Stimulated activated CD8-positive, alpha-beta memory T cell treated with anti-CD3 and anti-CD28 coated beads, Interleukin-15, amount 100 ng/mL, for 1 hour (primary cell): ENCODE results near the gene ACSL6.

ENCODE experiments used
- DNase-seq: peaks from one replicate; pipeline ENCODE4 v3.0.0-alpha.2; 2020; ENCODE audit warnings: low read depth

ACSL6 gene, protein sequence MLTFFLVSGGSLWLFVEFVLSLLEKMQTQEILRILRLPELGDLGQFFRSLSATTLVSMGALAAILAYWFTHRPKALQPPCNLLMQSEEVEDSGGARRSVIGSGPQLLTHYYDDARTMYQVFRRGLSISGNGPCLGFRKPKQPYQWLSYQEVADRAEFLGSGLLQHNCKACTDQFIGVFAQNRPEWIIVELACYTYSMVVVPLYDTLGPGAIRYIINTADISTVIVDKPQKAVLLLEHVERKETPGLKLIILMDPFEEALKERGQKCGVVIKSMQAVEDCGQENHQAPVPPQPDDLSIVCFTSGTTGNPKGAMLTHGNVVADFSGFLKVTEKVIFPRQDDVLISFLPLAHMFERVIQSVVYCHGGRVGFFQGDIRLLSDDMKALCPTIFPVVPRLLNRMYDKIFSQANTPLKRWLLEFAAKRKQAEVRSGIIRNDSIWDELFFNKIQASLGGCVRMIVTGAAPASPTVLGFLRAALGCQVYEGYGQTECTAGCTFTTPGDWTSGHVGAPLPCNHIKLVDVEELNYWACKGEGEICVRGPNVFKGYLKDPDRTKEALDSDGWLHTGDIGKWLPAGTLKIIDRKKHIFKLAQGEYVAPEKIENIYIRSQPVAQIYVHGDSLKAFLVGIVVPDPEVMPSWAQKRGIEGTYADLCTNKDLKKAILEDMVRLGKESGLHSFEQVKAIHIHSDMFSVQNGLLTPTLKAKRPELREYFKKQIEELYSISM

DNA sequence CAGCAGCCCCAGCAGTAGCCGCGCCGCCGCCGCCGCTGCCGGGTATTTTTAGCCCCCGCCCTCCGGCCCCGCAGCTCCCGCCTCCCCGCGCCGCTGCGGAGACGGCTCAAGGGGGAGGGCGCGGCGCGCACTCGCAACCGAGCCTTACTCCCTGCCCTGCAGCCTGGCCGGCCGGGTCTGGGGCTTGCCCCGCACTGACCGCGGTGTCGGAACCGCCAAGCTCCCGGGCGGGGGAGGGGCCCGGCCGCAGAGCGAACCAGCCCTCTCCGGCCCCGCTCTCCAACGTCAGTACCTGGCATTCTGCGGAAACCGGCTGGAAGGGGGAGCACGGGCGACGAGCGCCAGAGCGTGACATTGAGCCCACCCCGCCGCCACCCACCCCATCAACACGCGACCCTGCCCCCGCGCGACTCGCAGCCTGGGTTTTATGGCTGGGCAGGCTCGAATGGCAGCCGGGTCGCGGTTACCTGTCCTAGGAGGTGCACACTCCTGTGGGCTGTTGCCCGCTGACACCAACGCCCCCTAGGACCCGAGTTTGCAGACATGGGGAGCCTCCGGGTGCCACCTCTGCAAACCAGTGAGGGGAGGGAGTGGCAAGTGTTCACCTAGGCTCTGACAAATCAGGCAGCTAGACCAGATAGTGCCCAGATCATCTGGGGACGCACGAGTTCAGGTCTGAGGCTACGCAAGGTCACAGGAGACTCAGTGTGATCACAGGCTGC is at the start of gene ACSL6:
Gene ACSL6 (minus strand): TSS at position 37 of the 722 bp plus-strand sequence. CDS start 105 bp downstream, outside the sequence.
- DNase-seq = no peak

DNA sequence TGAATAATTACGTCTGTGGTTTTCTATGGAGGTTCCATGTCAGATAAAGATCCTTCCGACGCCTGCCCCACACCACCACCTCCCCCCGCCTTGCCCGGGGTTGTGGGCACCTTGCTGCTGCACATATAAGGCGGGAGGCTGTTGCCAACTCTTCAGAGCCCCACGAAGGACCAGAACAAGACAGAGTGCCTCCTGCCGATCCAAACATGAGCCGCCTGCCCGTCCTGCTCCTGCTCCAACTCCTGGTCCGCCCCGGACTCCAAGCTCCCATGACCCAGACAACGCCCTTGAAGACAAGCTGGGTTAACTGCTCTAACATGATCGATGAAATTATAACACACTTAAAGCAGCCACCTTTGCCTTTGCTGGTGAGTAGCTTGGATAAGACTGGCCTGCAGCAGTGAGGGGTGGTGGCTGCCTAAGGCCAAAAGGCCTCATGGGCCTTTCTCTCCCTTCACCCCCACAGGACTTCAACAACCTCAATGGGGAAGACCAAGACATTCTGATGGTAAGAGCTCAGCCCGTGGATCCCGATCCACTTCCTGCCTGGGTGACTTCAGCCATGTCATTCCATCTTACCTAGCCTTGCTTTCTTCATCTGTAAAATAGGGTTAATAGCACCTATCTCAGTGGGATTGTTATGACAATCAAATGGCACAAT is 49.2 kb upstream of the ACSL6 start, which contains the start of gene IL3:
Gene IL3 (plus strand): TSS at position 155 of the 661 bp plus-strand sequence. CDS start 52 bp downstream, at position 207.
- no peak for DNase-seq

DNA sequence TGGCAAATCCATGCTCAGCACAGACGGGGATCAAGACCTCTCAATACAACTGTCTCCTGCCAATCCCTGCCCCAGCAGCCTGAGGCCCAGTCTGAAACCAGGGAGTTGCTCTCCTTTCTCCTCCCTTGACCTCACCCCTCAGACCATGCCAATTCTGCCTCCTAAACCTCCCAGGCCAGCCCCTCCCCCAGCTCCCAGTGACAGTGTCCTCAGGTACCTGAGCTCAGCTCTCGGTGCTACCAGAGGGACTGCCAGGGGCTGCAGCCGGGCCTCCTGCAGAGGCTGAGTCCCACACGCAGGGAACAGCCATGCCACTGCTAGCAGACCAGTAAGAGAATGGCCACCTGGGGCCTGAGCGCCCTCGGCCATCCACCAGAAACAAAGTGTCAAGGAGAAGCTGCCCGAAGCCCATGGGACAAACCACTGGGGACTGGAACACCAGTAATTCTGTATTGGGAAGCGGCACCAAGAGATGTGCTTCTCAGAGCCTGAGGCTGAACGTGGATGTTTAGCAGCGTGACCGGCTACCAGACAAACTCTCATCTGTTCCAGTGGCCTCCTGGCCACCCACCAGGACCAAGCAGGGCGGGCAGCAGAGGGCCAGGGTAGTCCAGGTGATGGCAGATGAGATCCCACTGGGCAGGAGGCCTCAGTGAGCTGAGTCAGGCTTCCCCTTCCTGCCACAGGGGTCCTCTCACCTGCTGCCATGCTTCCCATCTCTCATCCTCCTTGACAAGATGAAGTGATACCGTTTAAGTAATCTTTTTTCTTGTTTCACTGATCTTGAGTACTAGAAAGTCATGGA is 48.4 kb upstream of the ACSL6 start:
- DNase-seq = no peak

DNA sequence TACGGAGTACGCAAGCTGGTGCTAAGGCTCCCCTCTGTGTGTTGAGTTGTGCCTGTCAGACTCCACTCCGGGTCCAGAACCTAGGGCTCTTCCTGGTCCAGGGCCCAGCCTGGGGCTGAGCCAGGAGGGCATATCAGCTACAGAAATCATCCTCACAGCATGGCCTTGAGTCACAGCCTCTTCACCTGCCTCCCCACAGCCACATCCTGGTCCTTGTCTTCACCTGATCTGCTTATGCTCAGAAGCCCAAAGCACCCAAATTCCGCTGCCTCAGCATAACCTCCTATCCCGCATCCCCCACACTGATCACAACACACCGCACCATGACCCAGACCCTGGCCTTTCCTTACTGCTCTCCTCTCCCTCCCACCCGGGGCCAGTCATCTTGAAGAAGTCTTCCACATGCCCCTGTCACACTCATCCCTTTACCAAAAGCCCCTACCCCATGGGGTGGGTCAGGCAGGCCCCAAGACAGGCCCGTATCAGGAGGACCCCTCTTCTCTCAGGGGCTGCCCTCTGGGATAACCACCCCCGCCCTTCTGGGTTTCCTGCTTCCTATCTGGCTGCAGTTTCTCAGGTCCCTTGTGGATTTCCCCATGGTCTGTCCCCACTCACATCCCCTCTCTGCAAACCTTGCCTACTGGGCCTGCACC is 47.7 kb upstream of the ACSL6 start:
- no peak for DNase-seq

DNA sequence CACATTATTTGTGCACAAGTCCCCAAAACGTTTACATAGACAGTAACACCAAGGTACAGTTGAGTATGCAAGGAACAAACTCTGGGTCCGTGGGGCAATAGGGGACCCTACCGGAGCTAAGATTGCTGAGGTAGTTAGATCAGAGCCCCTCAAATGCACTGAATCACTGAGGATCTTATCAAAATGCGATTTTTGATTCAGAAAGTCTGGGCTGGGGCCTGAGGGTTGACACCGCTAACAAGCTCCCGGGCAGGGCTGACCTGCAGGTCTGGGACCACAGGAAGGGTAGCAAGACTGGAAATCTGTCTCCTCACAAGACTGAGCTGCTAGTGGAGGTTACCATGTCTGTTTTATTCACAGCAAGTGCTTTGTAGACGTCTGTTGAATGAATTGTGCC is 47.2 kb upstream of the ACSL6 start:
- DNase-seq = no peak

DNA sequence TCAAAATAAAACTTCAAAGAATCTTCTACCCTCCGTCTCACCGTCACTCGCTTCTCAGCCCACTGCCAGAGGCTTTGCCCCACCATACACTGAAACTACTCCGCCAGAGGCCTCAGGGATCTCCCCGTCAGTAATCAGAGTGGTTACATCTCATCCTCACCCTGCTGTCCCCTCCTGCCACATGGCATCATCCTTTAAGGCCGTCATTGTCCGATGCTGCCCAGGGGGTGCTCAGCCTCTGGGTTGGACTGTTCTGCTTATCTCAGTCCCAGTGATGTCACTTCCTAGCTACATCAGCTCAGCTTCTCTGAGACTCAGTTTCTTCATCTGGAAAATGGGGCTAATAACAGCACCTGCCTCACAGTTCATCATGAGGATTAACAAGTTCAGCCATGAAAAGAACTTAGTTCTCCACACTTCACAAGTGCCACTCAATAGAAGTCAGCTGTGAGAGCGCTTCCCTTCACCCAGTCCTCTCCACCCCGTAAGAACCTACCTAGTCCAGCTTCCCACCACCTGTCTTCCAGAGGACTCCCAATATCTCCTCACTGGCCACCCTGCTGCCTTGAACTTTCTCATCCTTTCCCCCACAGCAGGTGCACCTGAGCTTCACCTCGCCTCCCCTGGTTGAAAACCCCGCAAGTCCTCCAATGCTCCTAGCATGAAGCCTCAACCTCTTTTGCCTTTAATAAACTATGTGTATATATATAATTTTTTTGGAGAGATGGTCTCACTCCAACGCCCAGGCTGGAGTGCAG is 46.2 kb upstream of the ACSL6 start:
- no peak for DNase-seq

DNA sequence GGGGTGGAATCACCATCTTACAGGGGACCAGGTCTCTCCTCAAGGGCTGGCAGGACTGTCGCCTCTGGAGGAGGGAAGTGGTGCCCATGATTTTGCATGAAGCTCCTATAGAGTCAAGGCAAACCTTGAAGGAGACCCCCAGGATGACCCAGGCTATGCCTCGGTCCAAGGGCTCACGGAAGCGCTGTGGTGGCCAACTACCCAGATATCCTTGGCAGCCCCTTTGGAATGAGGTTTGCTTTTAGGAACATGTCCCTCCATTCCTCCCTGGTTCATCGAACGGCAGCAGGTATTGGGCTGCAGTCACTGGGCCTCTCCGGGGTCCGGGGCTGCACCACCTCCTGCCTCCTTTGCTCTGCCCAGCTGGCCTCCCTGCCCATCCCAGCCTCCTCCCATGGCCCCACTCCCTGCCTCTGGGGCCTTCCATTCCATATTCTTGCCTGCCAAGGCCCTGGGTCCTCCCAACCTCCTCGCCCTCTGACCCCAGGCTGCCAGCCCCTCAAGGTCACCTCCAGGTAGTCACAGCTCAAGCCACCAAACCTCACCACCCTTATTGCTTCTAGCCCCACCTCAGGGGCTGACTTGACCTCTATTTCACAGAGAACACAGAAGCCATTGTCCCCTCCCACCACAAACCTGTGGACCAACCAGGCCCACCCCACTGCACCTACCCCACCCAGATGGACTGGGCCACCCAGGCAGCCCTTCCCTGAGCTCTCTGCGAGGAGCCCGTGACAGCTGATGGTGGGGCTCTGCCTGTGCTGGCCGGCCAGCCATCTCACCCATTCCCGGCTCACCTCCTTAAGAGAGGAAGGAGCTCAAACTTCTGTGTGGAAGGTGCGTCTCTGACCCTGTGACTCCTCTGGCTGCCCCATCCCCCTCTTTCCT is 45.4 kb upstream of the ACSL6 start:
- no peak for DNase-seq

DNA sequence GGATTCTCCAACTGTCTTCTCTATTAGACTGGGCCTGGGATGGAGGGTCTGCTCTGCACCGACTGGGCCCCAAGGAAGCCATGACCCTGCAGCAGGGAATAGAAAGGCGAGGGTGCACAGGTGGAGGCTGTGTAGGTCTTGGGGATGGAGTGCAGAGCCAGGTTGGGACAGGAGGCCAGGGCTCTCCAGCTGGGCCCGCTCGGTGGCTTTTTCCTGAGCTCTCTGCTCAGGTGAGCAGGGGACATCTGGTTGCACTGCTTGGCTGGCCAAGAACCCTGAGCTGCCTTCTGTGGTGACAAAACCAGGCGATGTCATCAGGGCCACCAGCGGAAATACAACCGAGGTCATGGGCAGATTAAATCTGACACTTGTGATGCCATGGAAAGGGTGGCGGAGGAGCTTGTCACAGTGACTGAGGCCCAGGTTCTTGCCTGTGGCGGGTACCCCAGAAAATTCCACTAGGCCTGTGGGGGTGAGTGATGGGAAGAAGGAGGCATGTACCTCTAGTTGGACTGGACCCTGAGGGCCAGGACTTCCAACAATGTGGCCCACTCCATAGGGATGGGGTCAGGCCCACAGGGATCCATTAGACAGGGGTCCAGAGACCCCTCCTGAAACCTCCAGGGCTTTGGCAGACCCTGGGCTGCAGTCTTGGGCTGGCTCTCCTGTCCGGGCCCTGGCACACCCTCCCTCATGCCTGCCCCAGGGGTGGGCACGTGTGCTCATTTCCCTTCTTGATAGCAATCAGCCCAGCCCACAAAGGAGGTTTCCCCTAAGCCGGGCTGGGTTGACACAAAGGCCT is 44.6 kb upstream of the ACSL6 start:
- peak; percentile 34 for DNase-seq

DNA sequence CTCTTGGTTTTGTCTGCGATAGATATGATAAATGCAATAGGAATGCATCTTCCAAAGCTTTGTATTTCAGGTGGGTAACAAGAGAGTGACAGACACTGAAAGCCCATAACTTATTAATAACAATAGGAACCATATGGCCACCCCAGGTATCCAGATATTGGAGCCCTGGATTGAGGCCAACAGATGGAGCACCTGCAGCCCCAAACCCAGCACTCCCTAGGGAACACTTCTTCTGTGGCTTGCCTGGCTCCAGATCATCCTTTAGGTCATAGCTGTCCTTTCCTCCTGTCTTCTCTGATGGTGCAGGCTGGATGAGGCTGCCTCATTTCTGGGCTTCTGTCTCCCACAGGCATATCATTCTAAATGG is 44.0 kb upstream of the ACSL6 start:
- no peak for DNase-seq

DNA sequence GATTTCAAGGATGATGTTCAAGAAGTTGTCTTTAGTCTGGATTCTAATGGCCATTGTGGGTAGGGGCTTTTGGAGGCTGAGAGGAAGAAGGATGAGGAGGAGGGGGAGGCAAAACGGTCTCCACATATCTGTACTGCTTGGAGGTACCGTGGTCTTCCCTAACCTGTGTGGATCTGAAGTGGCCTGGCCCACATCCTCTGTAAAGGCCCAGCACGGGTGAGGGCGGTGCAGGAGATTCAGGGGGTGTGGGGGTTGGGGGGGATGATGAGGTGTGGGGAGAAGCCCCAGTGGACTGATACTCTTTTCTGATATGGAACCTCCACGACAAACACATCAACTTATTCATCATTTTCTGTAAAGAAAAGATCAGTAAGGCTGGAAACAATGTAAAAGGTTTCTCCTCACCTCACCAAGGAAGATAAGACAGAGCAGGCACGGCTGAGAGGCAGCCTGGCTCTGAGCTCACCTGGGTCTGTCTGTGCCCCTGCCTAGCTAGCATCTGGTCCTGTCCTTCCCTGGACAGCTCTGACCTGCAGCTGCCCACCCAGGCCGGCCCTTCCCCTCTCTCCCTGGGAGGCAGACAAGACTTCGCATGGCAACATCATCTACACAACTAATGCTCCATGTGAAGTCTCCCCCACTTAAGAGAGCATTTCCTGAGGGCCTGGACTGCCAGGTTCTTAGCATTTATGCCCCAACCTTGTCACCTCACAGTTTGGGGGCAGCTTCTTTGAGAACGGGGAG is 43.4 kb upstream of the ACSL6 start:
- DNase-seq = no peak

DNA sequence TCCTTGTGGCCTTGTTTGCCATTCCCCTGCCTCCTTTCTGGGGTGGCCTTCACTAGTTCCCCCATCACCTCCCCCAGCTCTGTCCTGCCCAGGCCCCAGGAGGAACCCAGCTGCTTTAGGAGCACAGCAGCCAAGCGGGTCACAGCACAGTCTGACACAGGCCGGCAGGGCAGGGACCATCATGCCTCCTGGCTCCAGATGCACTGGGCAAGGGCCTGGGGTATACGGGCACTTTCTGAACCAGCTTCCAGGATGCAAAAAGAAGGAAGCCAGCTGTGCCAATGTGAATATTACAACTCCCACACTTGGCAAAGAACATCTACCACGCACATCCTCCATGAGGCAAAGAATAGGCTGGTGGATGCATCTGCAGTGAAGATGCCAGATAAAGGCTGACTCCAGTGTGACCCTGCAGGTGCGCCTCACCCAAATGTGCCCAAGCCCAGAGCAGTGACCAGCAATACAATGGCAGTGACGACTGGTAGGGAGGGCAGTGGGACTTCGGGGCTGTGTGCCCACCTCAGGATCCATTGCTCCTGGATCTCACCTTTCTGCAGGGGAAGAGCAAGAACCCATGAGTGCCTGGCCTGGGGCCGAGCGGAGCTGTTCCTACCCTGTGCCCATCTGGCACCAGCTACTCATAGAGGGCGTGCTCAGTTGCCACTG is 42.7 kb upstream of the ACSL6 start:
- DNase-seq = no peak

DNA sequence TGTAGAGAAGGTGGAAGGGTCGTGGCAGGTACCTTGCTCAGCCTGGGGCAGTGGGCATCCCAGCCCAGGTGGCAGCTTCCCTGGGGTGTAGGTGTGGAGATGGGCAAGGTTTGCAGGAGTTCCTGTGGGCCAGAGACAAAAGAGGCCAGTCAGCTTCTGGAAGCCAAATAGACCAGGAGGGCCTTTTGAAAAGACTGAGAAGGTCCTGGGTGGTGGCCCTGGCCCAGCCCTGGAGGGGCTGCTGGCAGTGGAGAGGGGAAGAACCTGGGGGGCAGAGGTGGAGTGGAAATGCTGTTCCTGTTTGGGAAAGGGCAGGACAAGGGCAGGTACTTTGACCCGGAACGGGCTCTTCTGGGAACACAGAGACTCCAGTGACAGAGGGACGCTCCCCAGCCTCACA is 42.0 kb upstream of the ACSL6 start:
- no peak for DNase-seq

DNA sequence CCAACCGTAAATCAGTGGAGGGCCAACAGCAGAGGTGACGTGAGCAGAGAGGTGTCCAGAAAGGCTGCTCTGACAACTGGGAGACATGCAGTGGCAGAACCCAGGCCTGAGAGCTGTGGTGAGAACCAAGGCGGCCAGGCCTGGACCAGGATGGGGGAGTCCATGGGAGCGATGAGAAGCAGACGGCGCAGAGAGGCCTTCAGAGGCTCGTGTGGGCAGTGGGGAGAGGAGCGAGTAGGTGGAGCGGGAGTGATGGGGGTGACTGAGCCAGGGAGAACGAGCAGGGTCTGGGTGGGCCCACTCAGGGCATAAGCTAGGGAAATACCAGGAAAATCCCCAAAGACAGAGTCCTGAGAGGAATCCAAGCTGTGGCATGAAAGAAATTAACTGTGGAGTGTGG is 41.1 kb upstream of the ACSL6 start:
- DNase-seq = no peak

DNA sequence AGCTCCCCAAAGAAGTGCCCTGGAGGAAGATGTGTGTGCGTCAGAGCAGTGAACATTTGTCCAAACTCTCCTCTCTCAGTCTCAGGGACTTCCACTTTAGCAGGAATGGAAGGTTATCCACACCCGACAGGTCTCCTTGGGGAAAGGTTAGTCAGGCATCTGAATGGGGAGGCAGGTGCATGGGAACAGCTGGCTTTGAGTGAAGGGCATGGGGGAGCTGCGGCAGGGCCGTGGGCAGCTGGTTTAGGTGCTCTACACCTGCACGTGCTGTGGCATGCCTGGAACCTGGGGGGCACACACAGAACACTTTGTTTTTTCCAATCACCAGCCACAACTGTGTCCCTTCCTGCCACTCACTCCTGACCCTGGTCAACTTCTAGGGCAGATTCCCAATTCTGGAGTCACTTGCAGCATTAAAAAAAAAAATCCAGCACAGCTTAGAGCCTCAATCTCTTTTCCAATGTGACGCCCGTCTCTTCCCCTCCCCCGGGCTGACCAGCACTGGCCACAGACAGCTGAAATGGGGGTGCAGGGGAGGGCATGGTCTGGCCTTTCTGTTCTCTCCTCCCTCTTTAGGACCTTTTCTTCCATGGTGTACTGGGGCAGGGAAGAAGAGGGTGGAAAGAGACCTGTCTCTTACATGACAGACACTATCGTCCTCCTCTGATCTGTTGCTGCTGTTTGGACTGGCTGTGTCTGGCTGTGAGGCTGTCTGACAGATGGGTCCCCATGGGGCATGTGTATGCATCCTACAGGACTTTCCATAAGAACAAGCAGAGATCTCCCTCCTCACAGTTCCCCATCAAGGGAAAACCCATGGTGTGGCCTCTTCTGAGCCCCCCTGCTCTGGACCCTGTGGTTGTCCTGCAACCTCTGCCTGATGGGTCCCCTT is 39.4 kb upstream of the ACSL6 start:
- DNase-seq = no peak

DNA sequence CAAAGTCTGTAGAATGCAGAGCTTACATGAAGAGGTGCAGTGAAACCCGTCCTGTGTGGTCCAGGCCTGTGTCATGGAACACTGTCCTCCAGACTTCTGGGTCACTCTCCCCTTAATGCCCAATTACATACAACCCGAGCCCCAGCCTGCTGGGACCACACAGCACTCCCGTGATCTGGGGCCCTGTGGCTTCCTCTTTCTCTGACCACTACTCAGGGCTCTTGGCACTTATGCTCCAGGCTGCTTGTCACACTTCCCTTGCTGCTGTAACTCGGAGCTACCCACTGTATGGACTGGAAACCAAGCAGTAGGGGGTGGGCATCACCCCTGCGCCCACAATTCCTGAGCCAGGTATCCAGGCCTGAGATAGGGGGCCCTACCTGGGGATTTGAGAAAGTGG is 38.7 kb upstream of the ACSL6 start:
- no peak for DNase-seq

DNA sequence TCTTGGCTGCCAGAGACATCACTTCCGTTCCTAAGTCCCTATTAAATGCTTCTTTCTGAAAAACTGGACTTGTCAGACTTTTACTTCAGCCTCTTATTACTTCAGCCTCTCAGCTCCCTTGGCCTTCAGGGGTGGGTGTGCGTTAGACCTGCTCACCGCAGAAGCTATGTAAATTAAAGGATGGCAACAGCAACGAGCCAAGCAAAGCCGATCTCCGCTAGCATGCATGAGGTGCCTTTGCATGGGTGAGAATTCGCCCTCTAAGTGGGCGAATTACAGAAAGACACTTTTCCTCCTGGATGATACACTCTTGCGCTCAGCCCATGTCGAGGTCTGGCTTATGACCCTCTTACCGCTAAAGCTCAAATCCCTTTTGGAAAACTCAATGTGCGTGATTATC is 38.1 kb upstream of the ACSL6 start:
- no peak for DNase-seq
